ENCODE results near the gene PLPP2. TPM values are rescaled to one million over a fixed set of nuclear protein-coding genes. Genes with fewer than 3 reads are reported as not detected.

Gene PLPP2
- total RNA-seq, 6 donors from 2014 or later, result 7.1 to 50.1 (median 16.7) TPM

- Histone ChIP-seq H3K27ac (no peak overlapping the region), H3K27me3 (no peaks in the 10 kb centered on the region), H3K36me3 (peaks cover 29 to 94% (median 75%) of the 10 kb centered on the region in 4 donors), H3K4me1 (peaks cover 0 to 5% (median 0%) of the 10 kb centered on the region in 4 donors), H3K4me3 (no peak overlapping the region), H3K9me3 (peaks cover 0 to 17% (median 1%) of the 10 kb centered on the region in 4 donors)
- TF ChIP-seq POLR2AphosphoS5 (IDR thresholded peaks at IDR 0.05) (no peak), EP300 (IDR thresholded peaks at IDR 0.05) (no peak), POLR2A (IDR thresholded peaks at IDR 0.05) (no peak), CTCF (IDR thresholded peaks at IDR 0.05) (no peak)
- no peak for DNase-seq
- no peak for ATAC-seq (ENCODE audit: low FRiP score in 2 of 2)
- WGBS, 2 donors, result 92 to 94% methylated on average over 13 to 15 of the region's 15 CpGs
Observed at GRCh38 chr19:326871-327270, 35.7 kb upstream of the PLPP2 start.

GRCh38 chr19:325937-326565 is 34.8 kb upstream of the PLPP2 start:
- Histone ChIP-seq H3K9me3 (peaks cover 0 to 17% (median 1%) of the 10 kb centered on the region in 4 donors), H3K27ac (peak overlapping the region in 2 of 4 donors; percentile 16 to 43), H3K4me1 (peaks cover 0 to 5% (median 0%) of the 10 kb centered on the region in 4 donors), H3K27me3 (no peaks in the 10 kb centered on the region), H3K36me3 (peaks cover 34 to 93% (median 74%) of the 10 kb centered on the region in 4 donors), H3K4me3 (no peak overlapping the region)
- peak in 1 of 2 donors; percentile 61 for DNase-seq
- WGBS, 2 donors, result 82 to 91% methylated on average over 14 to 31 of the region's 33 CpGs
- TF ChIP-seq EP300 (IDR thresholded peaks at IDR 0.05) (no peak), POLR2AphosphoS5 (IDR thresholded peaks at IDR 0.05) (no peak), CTCF (IDR thresholded peaks at IDR 0.05) (no peak), POLR2A (IDR thresholded peaks at IDR 0.05) (no peak)
- ATAC-seq (ENCODE audit: low FRiP score in 2 of 2), result peak in 1 of 2 donors; percentile 17

DNA sequence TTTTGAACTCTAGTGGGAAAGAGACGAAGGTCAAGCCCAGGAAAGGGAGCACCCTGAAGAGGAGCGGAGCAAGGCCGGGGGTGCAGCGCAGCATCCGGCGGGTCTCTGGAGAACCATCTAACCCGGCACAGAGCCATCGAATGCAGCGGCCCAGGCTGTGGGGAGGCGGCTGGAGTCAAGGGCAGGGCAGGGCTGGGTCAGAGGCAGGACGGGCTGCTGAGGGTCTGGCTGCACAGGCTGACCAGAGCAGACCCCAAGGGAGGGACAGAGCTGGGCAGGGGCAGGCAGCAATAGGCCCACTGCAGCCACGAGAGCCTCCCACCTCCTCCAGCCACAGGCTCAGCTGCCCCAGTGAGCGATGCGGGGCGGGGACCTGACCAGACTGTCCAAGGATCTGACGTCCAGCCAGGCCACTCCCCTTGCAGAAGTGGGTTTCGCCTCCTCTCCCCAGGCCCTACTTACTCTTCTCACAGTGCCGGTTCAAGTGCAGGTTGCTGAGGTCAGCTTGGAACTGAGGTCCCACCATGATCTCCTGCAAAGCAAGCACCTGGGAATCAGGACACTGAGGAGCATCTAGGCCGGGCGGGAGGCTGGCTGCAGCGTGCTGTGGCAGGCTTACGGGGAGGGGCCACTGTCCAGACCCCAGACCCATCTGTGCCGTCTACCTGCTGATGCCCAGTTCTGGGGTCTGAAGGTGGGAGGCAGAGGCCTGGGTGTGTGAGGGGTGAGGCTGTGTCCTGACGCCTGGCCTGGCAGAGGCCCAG is 34.2 kb upstream of the PLPP2 start:
- Histone ChIP-seq H3K27me3 (no peaks in the 10 kb centered on the region), H3K4me1 (peaks cover 0 to 5% (median 0%) of the 10 kb centered on the region in 4 donors), H3K4me3 (no peak overlapping the region), H3K9me3 (peaks cover 0 to 17% (median 0%) of the 10 kb centered on the region in 4 donors), H3K27ac (peak overlapping the region in 2 of 4 donors; percentile 16 to 43), H3K36me3 (peaks cover 30 to 93% (median 70%) of the 10 kb centered on the region in 4 donors)
- no peak for TF ChIP-seq POLR2AphosphoS5 (IDR thresholded peaks at IDR 0.05)
- TF ChIP-seq POLR2A (IDR thresholded peaks at IDR 0.05), result no peak
- TF ChIP-seq EP300 (IDR thresholded peaks at IDR 0.05), result no peak
- 92 to 95% methylated on average over 18 to 24 of the region's 24 CpGs for WGBS, 2 donors
- peak in 1 of 2 donors; percentile 29 for ATAC-seq (ENCODE audit: low FRiP score in 2 of 2)
- DNase-seq, result peak in 1 of 2 donors; percentile 69

GRCh38 chr19:324716-325115 is 33.5 kb upstream of the PLPP2 start:
- H3K4me3 ChIP-seq, result no peak overlapping the region
- no peak for TF ChIP-seq POLR2AphosphoS5 (IDR thresholded peaks at IDR 0.05)
- no peak for TF ChIP-seq POLR2A (IDR thresholded peaks at IDR 0.05)
- TF ChIP-seq EP300 (IDR thresholded peaks at IDR 0.05), result no peak
- TF ChIP-seq CTCF (IDR thresholded peaks at IDR 0.05), result no peak
- ATAC-seq (ENCODE audit: low FRiP score in 2 of 2) (no peak), DNase-seq (no peak)
- H3K9me3 ChIP-seq, result peaks cover 0 to 17% (median 0%) of the 10 kb centered on the region in 4 donors
- no peaks in the 10 kb centered on the region for H3K27me3 ChIP-seq
- H3K27ac ChIP-seq, result no peak overlapping the region
- peaks cover 24 to 92% (median 64%) of the 10 kb centered on the region in 4 donors for H3K36me3 ChIP-seq
- WGBS, 2 donors, result 94 to 99% methylated on average over 8 of the region's 8 CpGs
- peaks cover 0 to 5% (median 0%) of the 10 kb centered on the region in 4 donors for H3K4me1 ChIP-seq

GRCh38 chr19:322616-323015 is 31.4 kb upstream of the PLPP2 start:
- no peak for ATAC-seq (ENCODE audit: low FRiP score in 2 of 2)
- Histone ChIP-seq H3K27ac (no peak overlapping the region), H3K9me3 (no peaks in the 10 kb centered on the region), H3K27me3 (no peaks in the 10 kb centered on the region), H3K4me3 (no peak overlapping the region), H3K36me3 (peaks cover 22 to 74% (median 47%) of the 10 kb centered on the region in 4 donors), H3K4me1 (peaks cover 0 to 5% (median 0%) of the 10 kb centered on the region in 4 donors)
- TF ChIP-seq EP300 (IDR thresholded peaks at IDR 0.05), result no peak
- TF ChIP-seq POLR2AphosphoS5 (IDR thresholded peaks at IDR 0.05), result no peak
- TF ChIP-seq POLR2A (IDR thresholded peaks at IDR 0.05), result no peak
- no peak for TF ChIP-seq CTCF (IDR thresholded peaks at IDR 0.05)
- 96 to 97% methylated on average over 13 of the region's 13 CpGs for WGBS, 2 donors
- DNase-seq, result no peak

Measured in upper lobe of left lung (tissue), 6 donors.